Neuronal stem cell (in vitro differentiated cells): ENCODE data around the gene SNRNP200.
A peak's percentile ranks its signal among the peaks of the same experiment; 100 is the strongest.

ENCODE experiments used
- DNase-seq: peaks from one replicate; pipeline ENCODE4 v3.0.0-alpha.2; 2013; ENCODE audit warnings: low spot score
- H2AFZ ChIP-seq: one replicate; pipeline ENCODE4 v1.6.1; 2013; ENCODE audit warnings: mild to moderate bottlenecking, low read length, inconsistent platforms
- H2AK5ac ChIP-seq: 2 replicates; pipeline ENCODE4 v1.6.1; 2013; ENCODE audit warnings: low read depth, mild to moderate bottlenecking, inconsistent platforms, low read length, moderate library complexity, mixed read lengths
- H2BK120ac ChIP-seq: 2 replicates; pipeline ENCODE4 v1.6.1; 2013; ENCODE audit warnings: low read depth, mild to moderate bottlenecking, inconsistent platforms, low read length, moderate library complexity, mixed read lengths
- H2BK12ac ChIP-seq: one replicate; pipeline ENCODE4 v1.6.1; 2013; ENCODE audit warnings: low read length, inconsistent platforms
- H2BK15ac ChIP-seq: 2 replicates; pipeline ENCODE4 v1.6.1; 2013; ENCODE audit warnings: mild to moderate bottlenecking, low read length, inconsistent platforms, mixed read lengths
- H2BK5ac ChIP-seq: one replicate; pipeline ENCODE4 v1.6.1; 2013; ENCODE audit warnings: inconsistent platforms, mild to moderate bottlenecking, low read length, moderate library complexity
- H3K14ac ChIP-seq: one replicate; pipeline ENCODE4 v1.6.1; 2013; ENCODE audit warnings: low read length, inconsistent platforms
- H3K18ac ChIP-seq: 2 replicates; pipeline ENCODE4 v1.6.1; 2013; ENCODE audit warnings: low read length, inconsistent platforms
- H3K23ac ChIP-seq: 2 replicates; pipeline ENCODE4 v1.6.1; 2013; ENCODE audit warnings: low read depth, mild to moderate bottlenecking, mixed read lengths, low read length, inconsistent platforms; ENCODE audit not compliant: poor library complexity
- H3K27ac ChIP-seq: replicated peaks from 3 replicates; pipeline ENCODE4 v1.5.1; 2013; ENCODE audit warnings: low read length, inconsistent platforms
- H3K27me3 ChIP-seq, 3 experiments: 2 replicates each; pipeline ENCODE4 v1.6.1; 2013; ENCODE audit warnings: low read length in 3 of 3, mild to moderate bottlenecking in 2 of 3, inconsistent platforms in 1 of 3, low read depth in 1 of 3, mixed read lengths in 1 of 3, moderate library complexity in 1 of 3; ENCODE audit not compliant: control insufficient read depth in 3 of 3, insufficient read depth in 3 of 3
- H3K36me3 ChIP-seq, 2 donors: replicated peaks in 1 of 2; 2 replicates each; pipeline ENCODE4 v1.6.1; 2013; ENCODE audit warnings: low read length in 2 of 2; ENCODE audit not compliant: control insufficient read depth in 2 of 2, insufficient read depth in 2 of 2
- H3K4ac ChIP-seq: 2 replicates; pipeline ENCODE4 v1.6.1; 2013; ENCODE audit warnings: inconsistent platforms, mild to moderate bottlenecking, low read length, moderate library complexity
- H3K4me1 ChIP-seq, 2 donors: 1 replicate in 1 of 2; 2 replicates in 1 of 2; pipeline ENCODE4 v1.6.1; 2013; ENCODE audit warnings: low read length in 2 of 2, low read depth in 1 of 2; ENCODE audit not compliant: control insufficient read depth in 2 of 2, insufficient read depth in 1 of 2
- H3K4me2 ChIP-seq: one replicate; pipeline ENCODE4 v1.6.1; 2013; ENCODE audit warnings: mild to moderate bottlenecking, low read length, inconsistent platforms; ENCODE audit not compliant: insufficient read depth, poor library complexity, severe bottlenecking
- H3K4me3 ChIP-seq, 2 donors: 2 replicates each; pipeline ENCODE4 v1.5.1; 2013; ENCODE audit warnings: low read length in 2 of 2, mild to moderate bottlenecking in 2 of 2, inconsistent platforms in 1 of 2, moderate library complexity in 1 of 2
- H3K79me1 ChIP-seq: one replicate; pipeline ENCODE4 v1.6.1; 2013; ENCODE audit warnings: low read depth, mild to moderate bottlenecking, inconsistent platforms, low read length, moderate library complexity
- H3K9ac ChIP-seq: one replicate; pipeline ENCODE4 v1.6.1; 2013; ENCODE audit warnings: mild to moderate bottlenecking, low read depth, low read length, inconsistent platforms; ENCODE audit not compliant: poor library complexity
- H3K9me3 ChIP-seq, 2 donors: replicated peaks in 1 of 2; 2 replicates each; pipeline versions ENCODE3 to v1.6.1; 2013; ENCODE audit warnings: low read length in 2 of 2, mild to moderate bottlenecking in 2 of 2, inconsistent platforms in 1 of 2, low read depth in 1 of 2, mixed read lengths in 1 of 2, moderate library complexity in 1 of 2; ENCODE audit not compliant: control insufficient read depth in 2 of 2, insufficient read depth in 1 of 2
- H4K8ac ChIP-seq: one replicate; pipeline ENCODE4 v1.6.1; 2013; ENCODE audit warnings: low read depth, mild to moderate bottlenecking, inconsistent platforms, low read length, moderate library complexity
- H4K91ac ChIP-seq: one replicate; pipeline ENCODE4 v1.6.1; 2013; ENCODE audit warnings: low read length, low read depth, mild to moderate bottlenecking, inconsistent platforms; ENCODE audit not compliant: poor library complexity
- WGBS, 2 donors: extraction: QIAGEN DNeasy Blood & Tissue Kit; methylation state at CpG; one replicate each; pipeline ENCODE4 v1.1.7; 2013; ENCODE audit warnings: missing lambda C conversion rate in 2 of 2, mixed read lengths in 1 of 2; ENCODE audit not compliant: insufficient read length in 2 of 2, insufficient replicate concordance in 1 of 2; ENCODE audit errors: extremely low coverage in 2 of 2; 5-methylcytosine and 5-hydroxymethylcytosine counted together

The SNRNP200 gene

DNA sequence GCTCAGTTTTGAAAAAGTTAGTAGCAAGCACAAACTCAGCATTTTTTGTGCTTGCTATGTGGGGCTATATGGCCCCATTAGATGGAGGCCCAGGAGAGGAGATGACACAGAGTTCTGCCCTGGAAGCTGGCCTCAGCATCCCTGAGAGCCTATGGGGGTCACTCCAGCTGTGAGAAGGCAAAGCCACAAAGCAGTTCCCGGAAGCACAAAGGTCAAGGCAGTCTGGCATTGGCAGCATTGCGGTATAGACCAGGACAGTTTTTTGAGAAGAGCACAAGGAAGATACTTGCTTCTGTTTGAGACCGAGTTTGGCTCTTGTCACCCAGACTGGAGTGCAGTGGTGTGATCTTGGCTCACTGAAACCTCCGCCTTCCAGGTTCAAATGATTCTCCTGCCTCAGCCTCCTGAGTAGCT lies 12.2 kb upstream of the SNRNP200 start:
- Histone ChIP-seq H3K36me3 (no peaks in the 10 kb centered on the region), H4K8ac (no peak overlapping the region), H3K9me3 (peaks cover 0 to 2% of the 10 kb centered on the region in 2 donors), H3K4ac (no peak overlapping the region), H3K4me1 (peaks cover 8 to 17% of the 10 kb centered on the region in 2 donors), H3K4me3 (no peak overlapping the region), H3K18ac (no peak overlapping the region), H3K4me2 (no peak overlapping the region), H3K27ac (no peak overlapping the region), H3K27me3 (peaks cover 0 to 15% (median 0%) of the 10 kb centered on the region in 3 experiments), H2BK120ac (no peak overlapping the region), H3K9ac (no peak overlapping the region), H2AK5ac (no peak overlapping the region), H3K79me1 (no peaks in the 10 kb centered on the region), H2BK5ac (no peak overlapping the region), H4K91ac (no peak overlapping the region), H2BK12ac (no peak overlapping the region), H2AFZ (no peak overlapping the region), H3K23ac (no peak overlapping the region), H2BK15ac (no peak overlapping the region), H3K14ac (no peak overlapping the region)
- no peak for DNase-seq
- no CpG with 5 or more reads among the region's 4 CpGs for WGBS, 2 donors

DNA sequence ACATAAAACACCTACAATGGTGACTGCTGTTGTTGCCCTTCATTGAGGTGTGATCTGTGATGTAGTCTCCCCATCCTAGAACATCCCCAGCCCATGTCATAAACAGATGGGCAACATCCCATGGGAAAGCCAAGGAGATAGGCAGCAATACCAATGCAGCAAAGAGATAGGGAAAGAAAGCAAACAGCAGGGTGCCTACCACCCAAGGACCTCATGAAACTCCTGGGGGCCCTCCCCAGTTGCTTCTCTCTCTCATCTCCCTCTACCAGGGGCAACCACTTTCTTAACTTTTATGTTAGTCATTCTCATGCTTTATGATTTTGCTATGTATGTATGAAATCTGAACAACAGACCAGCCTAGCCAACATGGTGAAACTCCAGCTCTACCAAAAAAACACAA lies 11.7 kb upstream of the SNRNP200 start:
- Histone ChIP-seq H3K4me3 (no peak overlapping the region), H3K4me2 (no peak overlapping the region), H3K27ac (no peak overlapping the region), H3K9me3 (peaks cover 0 to 2% of the 10 kb centered on the region in 2 donors), H3K27me3 (peaks cover 0 to 14% (median 0%) of the 10 kb centered on the region in 3 experiments), H2BK15ac (no peak overlapping the region), H4K91ac (no peak overlapping the region), H3K4me1 (peaks cover 8 to 17% of the 10 kb centered on the region in 2 donors), H3K23ac (no peak overlapping the region), H2AFZ (no peak overlapping the region), H3K9ac (no peak overlapping the region), H3K4ac (no peak overlapping the region), H3K36me3 (no peaks in the 10 kb centered on the region), H3K14ac (no peak overlapping the region), H3K18ac (no peak overlapping the region), H2AK5ac (no peak overlapping the region), H3K79me1 (no peaks in the 10 kb centered on the region), H4K8ac (no peak overlapping the region), H2BK12ac (no peak overlapping the region), H2BK5ac (no peak overlapping the region), H2BK120ac (no peak overlapping the region)
- no peak for DNase-seq

DNA sequence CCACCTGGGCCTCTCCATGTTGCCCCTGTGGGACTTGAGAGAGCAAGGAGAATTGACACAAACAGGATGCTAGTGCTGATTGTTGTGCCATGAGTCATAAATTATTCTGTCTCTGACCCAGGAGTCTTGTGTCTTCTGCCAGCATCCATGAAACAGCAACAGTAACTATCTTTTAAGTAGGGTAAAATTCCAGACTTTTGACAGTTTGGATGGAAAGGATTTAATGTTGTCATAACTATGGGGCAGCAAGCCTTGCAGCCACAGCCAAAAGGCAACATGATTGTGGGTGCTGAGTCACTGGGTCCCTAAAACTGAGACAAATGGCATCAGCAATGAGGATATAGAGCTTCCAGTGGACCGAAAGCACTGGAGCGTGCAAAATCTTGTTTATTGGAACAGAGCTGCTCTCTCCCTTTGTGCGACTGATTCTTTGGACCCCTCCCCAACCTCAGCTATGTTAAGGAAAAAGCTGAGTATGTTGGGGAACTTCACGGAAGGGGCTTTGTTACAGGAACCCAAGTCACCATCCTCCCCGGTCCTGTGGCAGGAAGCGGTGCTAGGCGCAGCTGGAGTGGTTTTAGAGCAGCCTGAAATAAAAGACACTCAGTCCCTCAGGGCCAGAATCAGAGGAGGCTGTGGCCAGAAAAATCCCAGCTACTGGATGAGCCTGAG lies 10.2 kb upstream of the SNRNP200 start:
- Histone ChIP-seq H2BK15ac (no peak overlapping the region), H2BK12ac (no peak overlapping the region), H3K36me3 (no peaks in the 10 kb centered on the region), H3K9ac (no peak overlapping the region), H3K27me3 (peaks cover 0 to 2% (median 0%) of the 10 kb centered on the region in 3 experiments), H2AK5ac (no peak overlapping the region), H3K4ac (no peak overlapping the region), H3K4me2 (no peak overlapping the region), H3K14ac (no peak overlapping the region), H3K18ac (no peak overlapping the region), H3K4me1 (peaks cover 4 to 15% of the 10 kb centered on the region in 2 donors), H2BK120ac (no peak overlapping the region), H2AFZ (peak overlapping the region; percentile 80), H3K23ac (no peak overlapping the region), H3K79me1 (no peaks in the 10 kb centered on the region), H4K91ac (no peak overlapping the region), H3K4me3 (peak overlapping the region in 1 of 2 donors; percentile 13), H4K8ac (no peak overlapping the region), H3K9me3 (peaks cover 0 to 2% of the 10 kb centered on the region in 2 donors), H3K27ac (peak overlapping the region; percentile 23), H2BK5ac (no peak overlapping the region)
- WGBS, 2 donors = no CpG with 5 or more reads among the region's 7 CpGs
- no peak for DNase-seq

DNA sequence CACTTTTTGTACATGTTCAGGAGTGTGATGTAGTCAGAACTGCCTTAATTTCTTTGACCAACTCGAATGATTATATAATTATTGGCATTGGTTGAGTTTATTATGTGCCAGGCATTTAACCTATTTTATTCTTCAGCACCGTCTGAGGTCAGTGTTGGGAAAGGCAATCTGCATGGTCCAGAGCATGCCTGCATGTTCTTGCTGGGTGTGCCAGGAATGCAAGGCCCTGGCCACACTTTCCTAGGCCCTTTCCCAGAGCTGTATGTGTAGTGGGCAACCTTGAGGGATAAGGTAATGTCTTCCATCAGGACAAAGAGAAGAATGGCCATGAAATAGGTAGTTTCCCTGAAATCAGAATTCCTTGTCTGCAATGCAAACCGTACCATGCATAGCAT lies 9.7 kb upstream of the SNRNP200 start:
- Histone ChIP-seq H2AFZ (peak overlapping the region; percentile 80), H3K9ac (no peak overlapping the region)
- WGBS, 2 donors = no CpG with 5 or more reads among the region's 3 CpGs

More for the DNA sequence above, 9.7 kb upstream of the SNRNP200 start:
- no peak overlapping the region for H3K4ac ChIP-seq
- no peak overlapping the region for H3K4me3 ChIP-seq
- no peak overlapping the region for H2AK5ac ChIP-seq
- H4K8ac ChIP-seq = no peak overlapping the region
- H3K79me1 ChIP-seq = no peaks in the 10 kb centered on the region
- no peak overlapping the region for H3K23ac ChIP-seq
- H2BK15ac ChIP-seq = no peak overlapping the region
- no peak overlapping the region for H3K4me2 ChIP-seq
- no peak overlapping the region for H3K18ac ChIP-seq
- no peak overlapping the region for H3K14ac ChIP-seq
- no peaks in the 10 kb centered on the region for H3K27me3 ChIP-seq
- H3K4me1 ChIP-seq = peaks cover 4 to 13% of the 10 kb centered on the region in 2 donors
- H2BK5ac ChIP-seq = no peak overlapping the region
- H3K36me3 ChIP-seq = no peaks in the 10 kb centered on the region
- no peak overlapping the region for H2BK120ac ChIP-seq
- no peak overlapping the region for H2BK12ac ChIP-seq
- H3K9me3 ChIP-seq = peaks cover 0 to 2% of the 10 kb centered on the region in 2 donors
- H4K91ac ChIP-seq = no peak overlapping the region
- DNase-seq = no peak
- no peak overlapping the region for H3K27ac ChIP-seq
